ENCODE data around the gene CERS6.

Gene CERS6

GRCh38 chr2:168699844-168700417 lies 243.9 kb downstream of the CERS6 start:
- Mint-ChIP-seq H3K27me3 (no peaks in the 10 kb centered on the region), H3K36me3 (ENCODE audit: insufficient read depth) (no peaks in the 10 kb centered on the region), H3K27ac (ENCODE audit: low read depth) (no peak overlapping the region), H3K9me3 (no peaks in the 10 kb centered on the region), H3K4me3 (no peak overlapping the region), H3K4me1 (no peaks in the 10 kb centered on the region)
- DNase-seq (ENCODE audit: low spot score in 2 of 2): no peak
- no peak for ATAC-seq (replicated peaks; ENCODE audit: extremely low read depth, poor library complexity, severe bottlenecking)

DNA sequence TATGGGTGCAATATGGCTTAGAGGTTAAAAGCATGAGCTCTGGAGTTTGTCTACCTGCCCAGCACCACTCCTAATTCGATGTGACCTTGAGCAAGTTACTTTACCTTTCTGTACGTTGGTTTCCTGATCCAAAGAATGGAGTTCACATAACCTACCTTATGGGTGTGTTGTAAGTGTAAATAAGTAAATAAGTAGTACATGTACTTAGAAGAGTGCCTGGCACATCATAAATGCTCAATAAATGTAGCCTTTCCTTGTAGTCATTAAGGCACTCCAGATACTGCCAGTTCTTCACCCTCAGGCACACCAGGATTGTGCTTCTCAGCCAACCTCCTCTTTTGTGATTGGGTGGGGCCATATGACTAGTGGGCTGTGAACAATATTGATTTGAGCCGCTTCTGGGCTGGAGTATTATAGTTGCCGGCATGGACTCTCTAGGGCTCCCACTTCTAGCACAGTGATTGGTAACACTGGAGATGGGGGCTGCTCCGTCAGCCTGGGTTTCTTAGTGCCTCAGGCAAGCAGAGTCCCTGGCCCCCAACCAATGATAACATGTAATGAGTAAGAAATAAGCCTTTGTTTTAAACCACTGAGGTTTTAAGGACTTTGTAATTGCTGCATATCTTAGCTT lies 244.7 kb downstream of the CERS6 start:
- Mint-ChIP-seq H3K4me3 (no peak overlapping the region), H3K4me1 (no peaks in the 10 kb centered on the region), H3K36me3 (ENCODE audit: insufficient read depth) (no peaks in the 10 kb centered on the region), H3K27ac (ENCODE audit: low read depth) (no peak overlapping the region), H3K9me3 (no peaks in the 10 kb centered on the region), H3K27me3 (no peaks in the 10 kb centered on the region)
- ATAC-seq (replicated peaks; ENCODE audit: extremely low read depth, poor library complexity, severe bottlenecking): no peak
- DNase-seq (ENCODE audit: low spot score in 2 of 2): no peak

DNA sequence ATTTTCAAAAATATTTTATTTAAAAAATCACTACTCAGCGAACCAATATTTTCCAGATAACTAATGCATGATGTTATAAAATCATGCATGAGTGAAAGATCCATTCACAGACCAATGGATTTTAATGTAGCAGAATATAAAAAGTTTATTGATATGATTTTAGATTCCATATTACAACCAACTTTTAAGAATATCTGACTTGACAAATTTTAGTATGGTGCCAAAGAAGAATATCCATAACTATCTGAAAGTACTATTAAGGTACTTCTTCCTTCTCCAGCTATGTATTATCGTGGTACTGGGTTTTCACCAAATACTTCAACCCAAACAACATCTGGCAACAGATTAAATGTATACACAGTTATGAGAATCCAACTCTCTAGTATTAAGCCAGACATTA lies 246.5 kb downstream of the CERS6 start:
- Mint-ChIP-seq H3K9me3 (no peaks in the 10 kb centered on the region), H3K27ac (ENCODE audit: low read depth) (no peak overlapping the region), H3K4me1 (no peaks in the 10 kb centered on the region), H3K4me3 (no peak overlapping the region), H3K36me3 (ENCODE audit: insufficient read depth) (peaks cover 2% of the 10 kb centered on the region), H3K27me3 (no peaks in the 10 kb centered on the region)
- DNase-seq (ENCODE audit: low spot score in 2 of 2) (no peak), ATAC-seq (replicated peaks; ENCODE audit: extremely low read depth, poor library complexity, severe bottlenecking) (no peak)

DNA sequence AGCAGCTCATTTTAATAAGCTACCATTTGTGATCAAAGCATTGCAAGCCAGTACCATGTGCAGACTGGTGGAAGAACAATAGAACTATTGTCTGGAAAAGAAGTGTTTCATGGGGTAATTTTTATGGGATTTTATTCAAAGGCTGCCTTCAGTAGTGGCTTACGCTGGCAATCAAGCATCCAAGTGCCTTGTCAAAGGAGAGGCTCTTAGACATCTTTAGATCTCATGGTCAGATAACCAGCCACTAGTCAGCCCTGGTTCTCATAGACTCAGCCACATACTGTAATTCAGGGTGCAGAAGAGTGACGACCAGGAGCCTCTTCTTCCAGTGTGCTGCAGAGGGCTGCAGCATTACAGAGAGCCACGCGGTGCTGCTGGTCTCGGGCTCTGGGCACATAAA lies 247.9 kb downstream of the CERS6 start:
- Mint-ChIP-seq H3K9me3 (no peaks in the 10 kb centered on the region), H3K4me1 (no peaks in the 10 kb centered on the region), H3K4me3 (no peak overlapping the region), H3K27ac (ENCODE audit: low read depth) (no peak overlapping the region), H3K27me3 (no peaks in the 10 kb centered on the region), H3K36me3 (ENCODE audit: insufficient read depth) (peaks cover 2% of the 10 kb centered on the region)
- ATAC-seq (replicated peaks; ENCODE audit: extremely low read depth, poor library complexity, severe bottlenecking) (no peak), DNase-seq (ENCODE audit: low spot score in 2 of 2) (no peak)

DNA sequence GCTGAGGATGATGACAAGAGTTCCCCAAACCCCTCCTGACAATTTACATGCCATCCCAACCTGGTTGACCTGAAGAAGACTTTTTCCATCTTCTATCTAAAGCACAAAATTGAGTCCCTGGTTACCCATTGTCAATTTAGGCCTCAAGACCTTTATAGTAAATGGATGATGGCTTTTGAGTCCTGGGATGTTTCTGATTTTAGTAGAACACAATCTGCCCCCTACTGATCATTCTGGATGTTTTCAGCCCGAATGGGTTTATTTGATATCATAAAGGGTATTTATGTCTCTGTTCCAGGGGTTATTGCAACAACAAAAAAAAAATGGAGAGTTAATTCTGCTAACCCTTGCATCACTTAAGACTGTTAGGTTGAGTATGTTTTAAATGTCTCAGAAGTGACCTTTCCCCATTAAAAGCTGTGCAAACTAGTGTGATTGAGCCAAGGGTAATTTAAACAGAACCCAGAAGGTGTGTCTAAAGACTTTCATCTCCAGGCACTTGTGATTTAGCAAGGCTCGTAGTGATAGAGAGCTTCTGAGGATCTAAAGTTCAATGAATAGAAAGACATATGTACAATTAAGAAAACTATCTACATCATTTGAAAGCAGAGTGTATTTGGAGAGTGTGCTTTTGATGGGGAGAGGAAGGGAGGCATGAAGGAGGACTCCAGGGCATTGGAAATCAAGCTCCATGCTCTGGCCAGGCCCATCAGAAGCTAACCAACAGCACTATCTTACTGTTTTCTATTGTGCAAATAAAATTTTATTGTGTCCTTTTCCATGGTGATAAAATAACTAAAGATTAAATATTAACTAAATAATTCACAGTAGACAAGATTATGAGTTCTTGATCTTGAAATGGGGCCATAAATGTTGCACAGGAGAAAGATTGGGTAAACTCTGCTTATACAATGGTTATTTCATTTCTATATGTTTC lies 249.7 kb downstream of the CERS6 start:
- H3K27ac Mint-ChIP-seq (ENCODE audit: low read depth): no peak overlapping the region
- no peak overlapping the region for H3K4me3 Mint-ChIP-seq
- H3K36me3 Mint-ChIP-seq (ENCODE audit: insufficient read depth): peaks cover 2% of the 10 kb centered on the region
- ATAC-seq (replicated peaks; ENCODE audit: extremely low read depth, poor library complexity, severe bottlenecking) (no peak), DNase-seq (ENCODE audit: low spot score in 2 of 2) (no peak)
- no peaks in the 10 kb centered on the region for H3K4me1 Mint-ChIP-seq
- no peaks in the 10 kb centered on the region for H3K27me3 Mint-ChIP-seq
- no peaks in the 10 kb centered on the region for H3K9me3 Mint-ChIP-seq

- H3K4me3 Mint-ChIP-seq: no peak overlapping the region
- H3K27me3 Mint-ChIP-seq: no peaks in the 10 kb centered on the region
- DNase-seq (ENCODE audit: low spot score in 2 of 2) (no peak), ATAC-seq (replicated peaks; ENCODE audit: extremely low read depth, poor library complexity, severe bottlenecking) (no peak)
- no peak overlapping the region for H3K27ac Mint-ChIP-seq (ENCODE audit: low read depth)
- H3K36me3 Mint-ChIP-seq (ENCODE audit: insufficient read depth): peaks cover 2% of the 10 kb centered on the region
- H3K9me3 Mint-ChIP-seq: no peaks in the 10 kb centered on the region
- H3K4me1 Mint-ChIP-seq: no peaks in the 10 kb centered on the region
Measured at GRCh38 chr2:168706806-168707205, 250.7 kb downstream of the CERS6 start.

- Mint-ChIP-seq H3K27ac (ENCODE audit: low read depth) (no peak overlapping the region), H3K9me3 (no peaks in the 10 kb centered on the region), H3K4me3 (no peak overlapping the region), H3K36me3 (ENCODE audit: insufficient read depth) (peaks cover 2% of the 10 kb centered on the region), H3K27me3 (no peaks in the 10 kb centered on the region), H3K4me1 (no peaks in the 10 kb centered on the region)
- DNase-seq (ENCODE audit: low spot score in 2 of 2) (no peak), ATAC-seq (replicated peaks; ENCODE audit: extremely low read depth, poor library complexity, severe bottlenecking) (no peak)
Measured at GRCh38 chr2:168708080-168708479, 252.0 kb downstream of the CERS6 start.

DNA sequence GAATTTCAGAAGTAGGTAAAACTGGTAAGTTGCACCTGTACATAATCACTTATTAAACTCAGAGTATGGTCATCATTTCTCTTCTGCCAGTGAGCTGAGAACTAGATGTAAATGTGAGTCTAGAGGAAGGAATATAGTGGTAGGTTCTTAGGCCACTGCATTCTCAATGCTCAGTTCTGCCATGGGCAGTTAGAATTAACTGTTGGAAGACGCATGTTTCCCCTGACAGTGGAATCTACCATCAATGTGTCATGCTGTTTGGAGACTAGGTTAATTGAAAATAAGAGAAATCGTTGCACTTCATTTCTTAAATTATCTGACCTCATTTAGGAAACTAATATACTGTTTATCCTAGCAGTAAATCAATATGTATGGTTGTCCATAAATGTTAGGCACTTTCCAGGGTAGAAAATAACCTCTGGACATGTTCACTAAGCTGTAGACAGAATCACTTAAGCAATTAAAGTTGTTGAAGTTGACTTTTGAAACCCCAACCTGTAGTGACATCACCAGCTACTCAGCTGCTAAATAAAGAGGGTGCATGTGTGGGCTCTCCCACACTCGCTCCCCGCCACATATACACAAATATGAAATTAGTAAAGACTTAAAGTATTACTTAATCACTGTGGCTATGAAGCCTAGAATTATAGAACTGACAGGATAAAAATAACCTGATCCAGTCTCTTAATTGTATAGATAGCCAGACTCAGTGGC lies 254.8 kb downstream of the CERS6 start:
- no peak overlapping the region for H3K27ac Mint-ChIP-seq (ENCODE audit: low read depth)
- no peaks in the 10 kb centered on the region for H3K4me1 Mint-ChIP-seq
- H3K36me3 Mint-ChIP-seq (ENCODE audit: insufficient read depth): peaks cover under 1% of the 10 kb centered on the region
- no peaks in the 10 kb centered on the region for H3K9me3 Mint-ChIP-seq
- DNase-seq (ENCODE audit: low spot score in 2 of 2) (no peak), ATAC-seq (replicated peaks; ENCODE audit: extremely low read depth, poor library complexity, severe bottlenecking) (no peak)
- no peak overlapping the region for H3K4me3 Mint-ChIP-seq
- no peaks in the 10 kb centered on the region for H3K27me3 Mint-ChIP-seq

DNA sequence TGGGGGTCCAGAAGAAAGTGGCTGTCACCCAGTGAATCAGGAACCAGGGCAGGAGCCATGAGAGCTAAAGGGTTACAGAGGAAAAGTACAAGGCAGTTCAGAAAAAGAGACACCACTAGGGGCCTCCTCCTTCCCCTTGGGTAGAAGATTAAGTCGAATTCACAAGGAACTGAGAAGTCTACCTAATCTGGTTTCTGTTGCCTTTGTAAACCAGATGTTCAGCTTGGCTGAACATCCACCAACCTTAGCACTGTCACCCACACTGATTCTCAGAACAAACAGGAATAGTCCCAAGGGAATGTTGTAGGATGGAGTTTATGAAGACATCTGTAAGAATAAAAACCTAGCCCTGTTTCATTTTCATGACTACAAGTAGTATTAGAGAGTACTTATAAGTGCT lies 256.0 kb downstream of the CERS6 start:
- H3K36me3 Mint-ChIP-seq (ENCODE audit: insufficient read depth): no peaks in the 10 kb centered on the region
- DNase-seq (ENCODE audit: low spot score in 2 of 2) (no peak), ATAC-seq (replicated peaks; ENCODE audit: extremely low read depth, poor library complexity, severe bottlenecking) (no peak)
- H3K4me1 Mint-ChIP-seq: peaks cover under 1% of the 10 kb centered on the region
- H3K4me3 Mint-ChIP-seq: no peak overlapping the region
- H3K27ac Mint-ChIP-seq (ENCODE audit: low read depth): no peak overlapping the region
- H3K27me3 Mint-ChIP-seq: no peaks in the 10 kb centered on the region
- H3K9me3 Mint-ChIP-seq: no peaks in the 10 kb centered on the region

- no peak for DNase-seq (ENCODE audit: low spot score in 2 of 2)
- no peaks in the 10 kb centered on the region for H3K9me3 Mint-ChIP-seq
Measured at GRCh38 chr2:168713325-168713724, 257.3 kb downstream of the CERS6 start.

DNA sequence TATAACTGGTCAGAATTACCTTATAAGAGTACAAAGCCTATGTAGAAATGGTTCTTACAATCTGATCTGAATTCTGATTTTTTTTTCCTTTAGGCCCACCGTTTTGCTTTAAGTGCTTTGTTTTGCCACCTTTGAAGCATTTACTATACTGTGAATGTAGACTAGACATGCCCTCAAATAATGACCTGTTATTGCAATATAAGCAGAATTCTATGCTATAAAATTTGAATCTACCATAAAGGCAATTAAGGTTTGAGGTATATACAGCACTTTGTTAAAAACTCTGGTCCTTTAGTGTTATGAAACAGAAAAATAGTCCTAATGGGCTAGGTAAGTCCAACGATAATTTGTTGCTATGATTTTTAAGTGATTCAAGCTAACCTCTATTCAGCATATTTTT lies 259.8 kb downstream of the CERS6 start:
- DNase-seq (ENCODE audit: low spot score in 2 of 2) (no peak), ATAC-seq (replicated peaks; ENCODE audit: extremely low read depth, poor library complexity, severe bottlenecking) (no peak)
- Mint-ChIP-seq H3K36me3 (ENCODE audit: insufficient read depth) (no peaks in the 10 kb centered on the region), H3K27ac (ENCODE audit: low read depth) (no peak overlapping the region), H3K9me3 (no peaks in the 10 kb centered on the region), H3K4me1 (peaks cover 11% of the 10 kb centered on the region), H3K27me3 (no peaks in the 10 kb centered on the region), H3K4me3 (no peak overlapping the region)

More at GRCh38 chr2:168713325-168713724, 257.3 kb downstream of the CERS6 start:
- Mint-ChIP-seq H3K4me1 (peaks cover 11% of the 10 kb centered on the region), H3K4me3 (no peak overlapping the region), H3K27ac (ENCODE audit: low read depth) (no peak overlapping the region), H3K36me3 (ENCODE audit: insufficient read depth) (no peaks in the 10 kb centered on the region), H3K27me3 (no peaks in the 10 kb centered on the region)
- ATAC-seq (replicated peaks; ENCODE audit: extremely low read depth, poor library complexity, severe bottlenecking): no peak

DNA sequence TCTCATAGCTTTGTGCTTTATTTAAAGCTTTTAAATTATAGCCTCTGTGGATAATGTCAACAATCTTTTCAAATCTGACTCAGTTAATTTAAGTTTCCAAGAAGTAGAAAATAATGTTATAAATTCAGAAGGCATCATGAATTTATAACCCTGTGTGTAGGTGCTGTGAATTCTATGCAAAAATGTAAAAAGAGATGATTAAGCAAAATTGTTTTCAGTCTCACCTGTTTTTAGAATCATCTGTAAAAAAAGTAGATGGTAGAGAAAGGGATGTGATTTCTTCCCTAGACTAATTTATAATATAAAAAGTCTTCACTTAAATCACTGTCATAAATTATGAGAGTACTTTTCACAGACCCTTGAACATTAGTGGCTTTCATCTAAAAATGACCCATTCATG lies 260.8 kb downstream of the CERS6 start:
- no peaks in the 10 kb centered on the region for H3K9me3 Mint-ChIP-seq
- H3K36me3 Mint-ChIP-seq (ENCODE audit: insufficient read depth): no peaks in the 10 kb centered on the region
- H3K4me1 Mint-ChIP-seq: peaks cover 11% of the 10 kb centered on the region
- no peaks in the 10 kb centered on the region for H3K27me3 Mint-ChIP-seq
- H3K27ac Mint-ChIP-seq (ENCODE audit: low read depth): peak overlapping the region; percentile 6
- ATAC-seq (replicated peaks; ENCODE audit: extremely low read depth, poor library complexity, severe bottlenecking): no peak
- DNase-seq (ENCODE audit: low spot score in 2 of 2): no peak
- no peak overlapping the region for H3K4me3 Mint-ChIP-seq

All from central memory CD8-positive, alpha-beta T cell (primary cell).